Thyroid gland (tissue), 4 donors: ENCODE results near the gene CD37. TPM values are rescaled to one million over a fixed set of nuclear protein-coding genes. Genes with fewer than 3 reads are reported as not detected.

ENCODE experiments used
- DNase-seq, 2 donors: peaks; one replicate each; pipeline ENCODE4 v3.0.0-alpha.2; 2019
- H3K27ac ChIP-seq, 3 donors: fragments of 200-600 bp; sonication (generic); 1 replicate in 2 of 3; 2 replicates in 1 of 3; pipeline ENCODE4 v1.5.1; 2016 to 2019; ENCODE audit warnings: mild to moderate bottlenecking in 1 of 3, moderate library complexity in 1 of 3
- H3K27me3 ChIP-seq: fragments of 200-600 bp; sonication (generic); one replicate; pipeline ENCODE4 v1.5.1; 2019
- H3K36me3 ChIP-seq, 2 donors: fragments of 200-600 bp; sonication (generic); one replicate each; pipeline ENCODE4 v1.5.1; 2016 to 2019
- H3K4me1 ChIP-seq, 2 donors: fragments of 200-600 bp; sonication (generic); one replicate each; pipeline ENCODE4 v1.5.1; 2017 to 2019
- H3K4me3 ChIP-seq, 3 donors: fragments of 200-600 bp; sonication (generic); replicated peaks in 1 of 3; 1 replicate in 2 of 3; 2 replicates in 1 of 3; pipeline ENCODE4 v1.5.1; 2016; ENCODE audit warnings: mild to moderate bottlenecking in 1 of 3
- H3K9me3 ChIP-seq: fragments of 200-600 bp; sonication (generic); one replicate; pipeline ENCODE4 v1.5.1; 2017
- CTCF ChIP-seq, 6 experiments: fragments of 200-600 bp in 3 of 6; fragments of 450-650 bp in 3 of 6; sonication (generic) in 3 of 6; IDR thresholded peaks; one replicate each; pipeline ENCODE4 v1.5.1; 2016 to 2019; ENCODE audit warnings: antibody characterized with exemption in 6 of 6, mild to moderate bottlenecking in 2 of 6, inconsistent platforms in 1 of 6, moderate library complexity in 1 of 6
- POLR2A ChIP-seq, 2 donors: fragments of 450-650 bp; IDR thresholded peaks; one replicate each; pipeline ENCODE4 v1.6.1; 2017; ENCODE audit warnings: antibody characterized with exemption in 2 of 2, mild to moderate bottlenecking in 2 of 2, moderate library complexity in 1 of 2
- WGBS, 2 donors: methylation state at CpG; one replicate each; pipeline ENCODE4 v1.1.5; 2017; 5-methylcytosine and 5-hydroxymethylcytosine counted together
- intact Hi-C: fragments of 100-400 bp; cut with DNase I; formaldehyde crosslinking; loops from one replicate; pipeline ENCODE4 v1.15.1; 2023
- total RNA-seq, 4 donors: library from RNA; depleted of rRNA; stranded (reverse); fragments of >200 nt; gene quantifications; one replicate each; pipeline ENCODE4 v1.2.3, GENCODE V29; 2016

Gene CD37
- total RNA-seq, 4 donors from 2014 or later = 2.1 to 9.7 (median 5.4) TPM

GRCh38 chr19:49333418-49333805 lies 1.8 kb upstream of the CD37 start:
- DNase-seq = no peak
- intact Hi-C loops = no loop called here

DNA sequence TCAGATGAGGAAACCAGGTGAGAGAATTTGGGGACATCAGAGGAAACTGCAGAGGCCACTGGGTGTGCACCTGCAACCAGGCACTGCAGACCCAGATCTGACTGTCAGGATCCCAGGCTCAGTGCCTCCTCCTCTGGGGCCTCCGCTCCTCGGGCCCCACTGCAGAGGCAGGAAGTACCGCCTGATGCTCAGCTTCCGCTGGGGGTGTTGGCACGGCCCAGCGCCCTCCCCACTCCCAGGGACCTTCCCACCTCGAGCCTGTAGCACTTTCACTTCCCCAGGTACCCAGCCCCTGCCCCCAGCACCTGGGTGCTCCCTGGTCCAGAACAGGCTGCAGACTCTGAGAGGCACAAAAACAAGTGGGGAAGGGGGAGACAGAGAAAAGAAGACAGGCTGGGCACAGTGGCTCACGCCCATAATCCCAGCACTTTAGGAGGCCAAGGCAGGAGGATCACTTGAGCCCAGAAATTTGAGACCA lies 1.4 kb upstream of the CD37 start:
- H3K4me3 ChIP-seq = no peak overlapping the region
- WGBS, 2 donors = 55 to 92% methylated on average over 1 to 8 of the region's 8 CpGs
- intact Hi-C loops = no loop called here
- H3K36me3 ChIP-seq = no peaks in the 10 kb centered on the region
- no peak for TF ChIP-seq POLR2A (IDR thresholded peaks at IDR 0.05)
- TF ChIP-seq CTCF (IDR thresholded peaks at IDR 0.05) = no peak
- no peak for DNase-seq
- H3K4me1 ChIP-seq = peaks cover 8 to 11% of the 10 kb centered on the region in 2 donors
- H3K27me3 ChIP-seq = no peaks in the 10 kb centered on the region
- H3K27ac ChIP-seq = no peak overlapping the region
- no peaks in the 10 kb centered on the region for H3K9me3 ChIP-seq

More at GRCh38 chr19:49333418-49333805, 1.8 kb upstream of the CD37 start:
- WGBS, 2 donors = 73 to 86% methylated on average over 3 of the region's 3 CpGs
- Histone ChIP-seq H3K36me3 (no peaks in the 10 kb centered on the region), H3K27me3 (no peaks in the 10 kb centered on the region), H3K9me3 (no peaks in the 10 kb centered on the region), H3K4me1 (peaks cover 6 to 7% of the 10 kb centered on the region in 2 donors), H3K27ac (no peak overlapping the region), H3K4me3 (no peak overlapping the region)
- no peak for TF ChIP-seq CTCF (IDR thresholded peaks at IDR 0.05)
- TF ChIP-seq POLR2A (IDR thresholded peaks at IDR 0.05) = no peak

DNA sequence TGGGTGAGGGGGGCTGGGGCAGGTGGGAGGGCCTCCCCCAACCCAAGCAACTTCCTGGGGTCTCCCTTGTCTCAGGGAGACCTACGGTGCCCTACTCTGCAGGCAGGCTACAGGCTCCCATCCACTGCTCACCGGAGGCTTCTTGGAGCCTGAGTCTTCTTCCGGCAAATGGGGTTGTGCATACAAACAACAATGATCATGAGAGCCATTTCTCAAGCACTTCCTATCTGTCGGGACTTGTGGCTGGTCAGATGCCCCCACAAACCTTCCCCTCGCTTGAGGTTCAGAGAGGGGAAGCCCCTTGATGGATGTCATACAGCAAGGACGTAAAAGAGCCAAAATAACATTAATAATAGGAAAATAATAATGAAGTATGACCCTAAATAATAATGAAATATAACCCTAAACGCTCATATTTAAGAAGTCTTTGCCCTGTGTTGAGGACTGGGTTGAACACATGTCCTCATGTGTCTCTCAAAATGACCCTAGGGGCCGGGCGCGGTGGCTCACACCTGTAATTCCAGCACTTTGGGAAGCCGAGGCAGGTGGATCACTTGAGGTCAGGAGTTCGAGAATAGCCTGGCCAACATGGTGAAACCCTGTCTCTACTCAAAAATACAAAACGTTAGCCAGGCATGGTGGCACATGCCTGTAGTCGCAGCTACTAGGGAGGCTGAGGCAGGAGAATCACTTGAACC lies 727 bp downstream of the CD37 start:
- TF ChIP-seq POLR2A (IDR thresholded peaks at IDR 0.05) = no peak
- no peaks in the 10 kb centered on the region for H3K27me3 ChIP-seq
- peaks cover 19 to 20% of the 10 kb centered on the region in 2 donors for H3K4me1 ChIP-seq
- no peak overlapping the region for H3K4me3 ChIP-seq
- no peaks in the 10 kb centered on the region for H3K9me3 ChIP-seq
- no peak overlapping the region for H3K27ac ChIP-seq
- 84 to 85% methylated on average over 13 to 14 of the region's 14 CpGs for WGBS, 2 donors
- intact Hi-C loops = no loop called here
- H3K36me3 ChIP-seq = no peaks in the 10 kb centered on the region
- no peak for DNase-seq

GRCh38 chr19:49336482-49337266 lies 1.5 kb downstream of the CD37 start:
- Histone ChIP-seq H3K4me1 (peaks cover 19 to 20% of the 10 kb centered on the region in 2 donors), H3K36me3 (no peaks in the 10 kb centered on the region), H3K9me3 (no peaks in the 10 kb centered on the region), H3K4me3 (no peak overlapping the region), H3K27ac (no peak overlapping the region), H3K27me3 (no peaks in the 10 kb centered on the region)
- intact Hi-C loops = no loop called here
- TF ChIP-seq CTCF (IDR thresholded peaks at IDR 0.05) (no peak), POLR2A (IDR thresholded peaks at IDR 0.05) (no peak)
- no peak for DNase-seq
- WGBS, 2 donors = 85 to 95% methylated on average over 9 to 10 of the region's 10 CpGs

- TF ChIP-seq CTCF (IDR thresholded peaks at IDR 0.05) (no peak), POLR2A (IDR thresholded peaks at IDR 0.05) (no peak)
- no peaks in the 10 kb centered on the region for H3K9me3 ChIP-seq
- no peaks in the 10 kb centered on the region for H3K27me3 ChIP-seq
- no peak overlapping the region for H3K27ac ChIP-seq
- H3K36me3 ChIP-seq = peaks cover 0 to 2% of the 10 kb centered on the region in 2 donors
- no peak overlapping the region for H3K4me3 ChIP-seq
- H3K4me1 ChIP-seq = peaks cover 19 to 20% of the 10 kb centered on the region in 2 donors
- 58 to 67% methylated on average over 19 of the region's 19 CpGs for WGBS, 2 donors
- DNase-seq = no peak
- intact Hi-C loops = no loop called here
These were observed 2.2 kb downstream of the CD37 start for GRCh38 chr19:49337267-49338022.
